Lung (tissue), 12 donors: Measurements from ENCODE around the gene ZNF280B. TPM values are rescaled to one million over a fixed set of nuclear protein-coding genes. Genes with fewer than 3 reads are reported as not detected.

Experiments
- ATAC-seq: fragments of 200-7000 bp; cut with Tn5 transposase; one replicate; pipeline ENCODE4 v1.9.1; 2020; ENCODE audit warnings: moderate number of reproducible peaks; ENCODE audit not compliant: insufficient read depth, low FRiP score
- DNase-seq, 3 donors: peaks; one replicate each; pipeline ENCODE4 v3.0.0-alpha.2; 2013 to 2017
- H3K27ac ChIP-seq, 2 donors: one replicate each; pipeline ENCODE4 v1.5.1; 2013; ENCODE audit warnings: mild to moderate bottlenecking in 2 of 2, moderate library complexity in 2 of 2, control low read depth in 1 of 2, inconsistent platforms in 1 of 2, low read depth in 1 of 2, low read length in 1 of 2
- H3K27me3 ChIP-seq, 3 donors: one replicate each; pipeline ENCODE4 v1.5.1; 2013; ENCODE audit warnings: low read length in 2 of 3; ENCODE audit not compliant: control insufficient read depth in 3 of 3, insufficient read depth in 3 of 3
- H3K36me3 ChIP-seq, 4 donors: one replicate each; pipeline ENCODE4 v1.5.1; 2013; ENCODE audit warnings: low read length in 4 of 4, mild to moderate bottlenecking in 1 of 4, moderate library complexity in 1 of 4; ENCODE audit not compliant: control insufficient read depth in 4 of 4, insufficient read depth in 4 of 4
- H3K4me1 ChIP-seq, 5 donors: one replicate each; pipeline ENCODE4 v1.5.1; 2013; ENCODE audit warnings: low read length in 5 of 5, mild to moderate bottlenecking in 2 of 5, moderate library complexity in 1 of 5; ENCODE audit not compliant: control insufficient read depth in 5 of 5, insufficient read depth in 5 of 5
- H3K4me3 ChIP-seq: one replicate; pipeline ENCODE4 v1.5.1; 2013; ENCODE audit warnings: mild to moderate bottlenecking, control low read depth, moderate library complexity
- H3K9ac ChIP-seq, 2 donors: one replicate each; pipeline ENCODE4 v1.5.1; 2013; ENCODE audit warnings: low read length in 2 of 2, control low read depth in 1 of 2; ENCODE audit not compliant: insufficient read depth in 1 of 2
- H3K9me3 ChIP-seq, 4 donors: one replicate each; pipeline ENCODE4 v1.5.1; 2013; ENCODE audit warnings: low read length in 3 of 4, mild to moderate bottlenecking in 1 of 4, moderate library complexity in 1 of 4; ENCODE audit not compliant: control insufficient read depth in 4 of 4, insufficient read depth in 3 of 4
- WGBS, 2 donors: extraction: QIAGEN DNeasy Blood & Tissue Kit; methylation state at CpG; one replicate each; pipeline ENCODE4 v1.1.7; 2013; 5-methylcytosine and 5-hydroxymethylcytosine counted together
- polyA plus RNA-seq, 2 donors: library from polyadenylated mRNA; stranded (reverse); fragments of 200-250 nt; gene quantifications; one replicate each; pipeline ENCODE4 v1.2.1, GENCODE V29; 2013
- total RNA-seq, 2 donors: library from RNA; depleted of rRNA in 1 of 2; stranded (reverse); fragments of >200 nt in 1 of 2; gene quantifications; one replicate each; pipeline ENCODE4 v1.2.1, GENCODE V29; 2014 to 2021
- TF ChIP-seq, protein P1 (sequence below): IDR thresholded peaks from 2 replicates; pipeline ENCODE4 v1.5.1; 2012; ENCODE audit warnings: mild to moderate bottlenecking; ENCODE audit errors: control extremely low read depth, extremely low read depth
- donor health status: control.
- donor health status: control.
- donor health status: Bipolar disorder and iron deficiency.
- donor health status: healthy.
- donor health status: DM: yes; HTN: yes; CAD: no.

ZNF280B gene
- total and polyA plus RNA-seq, 4 donors = 0.11 to 0.97 (median 0.31) TPM

DNA sequence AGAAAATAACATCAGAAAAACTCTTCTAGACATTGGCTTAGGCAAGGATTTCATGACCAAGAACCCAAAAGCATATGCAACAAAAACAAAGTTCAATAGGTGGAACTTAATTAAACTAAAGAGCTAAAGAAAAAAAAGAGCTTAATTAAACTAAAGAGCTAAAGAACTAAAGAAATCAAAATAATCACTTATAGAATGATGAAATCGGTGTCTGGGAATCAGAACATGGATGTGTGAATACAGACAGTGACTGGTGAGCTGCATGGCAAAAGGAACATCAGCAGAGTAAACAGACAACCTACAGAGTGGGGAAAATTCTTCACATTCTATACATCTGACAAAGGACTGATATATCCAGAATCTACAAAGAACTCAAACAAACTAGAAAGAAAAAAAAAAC is 41.4 kb downstream of the ZNF280B start:
- peaks cover 0 to 5% (median 2%) of the 10 kb centered on the region in 3 donors for H3K27me3 ChIP-seq
- TF ChIP-seq, protein P1, sequence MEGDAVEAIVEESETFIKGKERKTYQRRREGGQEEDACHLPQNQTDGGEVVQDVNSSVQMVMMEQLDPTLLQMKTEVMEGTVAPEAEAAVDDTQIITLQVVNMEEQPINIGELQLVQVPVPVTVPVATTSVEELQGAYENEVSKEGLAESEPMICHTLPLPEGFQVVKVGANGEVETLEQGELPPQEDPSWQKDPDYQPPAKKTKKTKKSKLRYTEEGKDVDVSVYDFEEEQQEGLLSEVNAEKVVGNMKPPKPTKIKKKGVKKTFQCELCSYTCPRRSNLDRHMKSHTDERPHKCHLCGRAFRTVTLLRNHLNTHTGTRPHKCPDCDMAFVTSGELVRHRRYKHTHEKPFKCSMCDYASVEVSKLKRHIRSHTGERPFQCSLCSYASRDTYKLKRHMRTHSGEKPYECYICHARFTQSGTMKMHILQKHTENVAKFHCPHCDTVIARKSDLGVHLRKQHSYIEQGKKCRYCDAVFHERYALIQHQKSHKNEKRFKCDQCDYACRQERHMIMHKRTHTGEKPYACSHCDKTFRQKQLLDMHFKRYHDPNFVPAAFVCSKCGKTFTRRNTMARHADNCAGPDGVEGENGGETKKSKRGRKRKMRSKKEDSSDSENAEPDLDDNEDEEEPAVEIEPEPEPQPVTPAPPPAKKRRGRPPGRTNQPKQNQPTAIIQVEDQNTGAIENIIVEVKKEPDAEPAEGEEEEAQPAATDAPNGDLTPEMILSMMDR = no peak
- H3K9ac ChIP-seq = no peak overlapping the region
- ATAC-seq = no peak
- no peaks in the 10 kb centered on the region for H3K4me1 ChIP-seq
- no peaks in the 10 kb centered on the region for H3K36me3 ChIP-seq
- peaks cover 0 to 6% (median 0%) of the 10 kb centered on the region in 4 donors for H3K9me3 ChIP-seq
- 67 to 73% methylated on average over 1 of the region's 1 CpG for WGBS, 2 donors
- no peak overlapping the region for H3K4me3 ChIP-seq
- H3K27ac ChIP-seq = no peak overlapping the region
- no peak for DNase-seq

DNA sequence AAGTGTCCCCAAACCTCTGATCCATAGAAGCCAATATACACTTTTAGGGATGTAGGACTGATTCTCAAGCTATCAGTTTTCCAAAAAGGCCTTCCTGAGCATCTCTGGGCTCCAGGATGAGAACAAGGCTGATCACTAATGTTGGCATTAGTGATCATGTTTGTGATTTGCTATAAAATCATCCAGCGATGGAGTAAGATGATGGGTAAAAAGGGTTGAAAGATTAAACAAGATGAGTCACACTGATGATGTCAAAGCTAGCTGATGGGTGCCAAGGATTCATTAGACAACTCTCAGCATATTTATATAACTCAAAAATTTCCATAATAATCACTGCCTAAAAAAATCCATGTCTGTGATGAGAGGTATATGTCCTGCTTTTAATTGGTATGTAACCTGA is 42.8 kb downstream of the ZNF280B start:
- 86% methylated on average over 1 of the region's 1 CpG for WGBS, 2 donors
- TF ChIP-seq, protein P1 = no peak

DNA sequence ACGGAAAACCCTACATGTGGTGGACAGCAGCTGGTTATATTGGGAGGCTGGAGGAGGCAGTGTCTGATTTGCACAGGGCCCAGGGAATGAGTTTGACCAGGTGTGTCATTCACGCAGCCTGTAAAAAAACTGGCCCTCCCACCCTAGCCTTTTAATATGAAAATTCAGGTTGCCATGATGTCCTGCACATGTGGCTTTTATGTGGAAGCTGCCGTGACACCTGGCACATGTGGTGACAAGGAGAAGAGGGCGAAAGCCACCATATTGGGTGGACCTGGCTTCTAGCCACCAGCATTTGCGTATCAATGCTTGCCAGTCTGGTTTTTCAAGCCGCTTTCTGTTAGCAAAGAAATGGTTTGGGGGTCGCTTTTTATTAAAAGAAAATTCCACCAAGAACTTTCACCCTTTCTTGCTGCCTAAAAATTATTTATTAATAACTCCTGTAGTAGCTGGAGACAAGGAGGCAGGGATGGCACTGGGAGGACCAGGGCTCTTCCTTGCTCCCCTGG is 43.4 kb downstream of the ZNF280B start:
- TF ChIP-seq, protein P1 = no peak
- peaks cover 0 to 6% (median 5%) of the 10 kb centered on the region in 3 donors for H3K27me3 ChIP-seq

More for the DNA sequence above, 42.8 kb downstream of the ZNF280B start:
- Histone ChIP-seq H3K9ac (no peak overlapping the region), H3K4me1 (no peaks in the 10 kb centered on the region), H3K4me3 (no peak overlapping the region), H3K36me3 (no peaks in the 10 kb centered on the region), H3K9me3 (peaks cover 0 to 6% (median 0%) of the 10 kb centered on the region in 4 donors), H3K27me3 (peaks cover 0 to 6% (median 5%) of the 10 kb centered on the region in 3 donors), H3K27ac (no peak overlapping the region)
- DNase-seq = no peak
- no peak for ATAC-seq

More for the DNA sequence above, 43.4 kb downstream of the ZNF280B start:
- 77 to 80% methylated on average over 7 of the region's 7 CpGs for WGBS, 2 donors
- Histone ChIP-seq H3K4me1 (no peaks in the 10 kb centered on the region), H3K27ac (no peak overlapping the region), H3K9ac (no peak overlapping the region), H3K36me3 (no peaks in the 10 kb centered on the region), H3K9me3 (peaks cover 0 to 6% (median 1%) of the 10 kb centered on the region in 4 donors), H3K4me3 (no peak overlapping the region)
- DNase-seq = no peak
- ATAC-seq = no peak
